SK-N-MC (cell line): ENCODE data around the gene PPEF2.

Experiments used
- EZH2 ChIP-seq: fragments of 200-600 bp; sonication (generic); IDR thresholded peaks from one replicate; pipeline ENCODE4 v1.6.1; 2017; ENCODE audit warnings: antibody characterized with exemption
- FOXP2 ChIP-seq: optimal IDR thresholded peaks from 2 replicates; pipeline ENCODE3; 2011; ENCODE audit warnings: mild to moderate bottlenecking, moderate library complexity; ENCODE audit not compliant: insufficient read depth; ENCODE audit errors: extremely low read length, control extremely low read depth
- POLR2AphosphoS5 ChIP-seq: IDR thresholded peaks from 2 replicates; pipeline ENCODE4 v1.6.1; 2012; ENCODE audit warnings: mild to moderate bottlenecking, low read depth, low read length, borderline replicate concordance

DNA sequence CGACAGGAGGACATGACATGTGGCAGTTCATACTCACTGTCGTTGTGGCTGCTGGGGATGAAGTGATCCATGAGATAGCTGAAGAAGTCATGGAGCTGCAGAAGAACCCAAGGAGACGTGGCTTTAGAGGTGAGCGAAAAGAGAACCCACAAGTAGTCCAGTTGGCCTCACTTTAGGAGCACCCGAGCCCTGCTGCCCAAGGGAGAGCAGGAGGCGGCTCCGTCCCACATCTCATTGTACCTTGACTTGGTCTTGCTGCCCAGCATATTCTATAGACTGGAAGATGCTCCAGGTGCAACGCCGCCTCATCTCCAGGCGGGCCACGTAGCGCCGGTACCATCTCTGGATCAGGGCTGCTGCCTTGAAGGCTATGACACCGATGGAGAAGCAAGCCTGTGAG is 10.6 kb downstream of the PPEF2 start:
- TF ChIP-seq EZH2, result no peak
- no peak for TF ChIP-seq POLR2AphosphoS5
- no peak for TF ChIP-seq FOXP2
